Astrocyte of the hippocampus (primary cell): Measurements from ENCODE around the gene USP15.
"Not testable (repeated sequence)": the region's sequence is repeated elsewhere in the genome, so short reads cannot be mapped to it uniquely, and the experiment has no call there.

Experiments used
- DNase-seq: peaks from one replicate; pipeline ENCODE4 v3.0.0; 2011; ENCODE audit warnings: low read depth, low spot score

The USP15 gene

GRCh38 chr12:62368430-62369223 lies 108.4 kb downstream of the USP15 start:
- DNase-seq: not testable (repeated sequence)

DNA sequence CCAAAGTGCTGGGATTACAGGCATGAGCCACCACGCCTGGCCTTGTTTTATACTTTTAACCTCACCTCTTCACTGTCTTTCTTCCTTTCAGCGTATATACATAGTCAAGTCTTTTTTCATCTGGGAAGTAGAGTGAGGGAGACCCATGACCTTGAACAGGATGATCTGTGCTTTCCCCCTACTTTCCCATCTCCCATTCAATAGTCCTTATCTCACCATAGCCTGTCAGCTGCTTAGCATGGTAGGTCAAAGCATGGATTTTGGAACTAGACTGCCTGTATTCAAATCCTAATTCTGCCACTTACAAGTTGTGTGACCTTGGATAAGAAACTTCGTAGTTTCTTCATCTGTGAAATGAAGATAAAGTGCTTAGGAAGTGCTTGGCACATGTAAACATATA lies 110.0 kb downstream of the USP15 start:
- no peak for DNase-seq

GRCh38 chr12:62371661-62372060 lies 111.5 kb downstream of the USP15 start:
- no peak for DNase-seq

DNA sequence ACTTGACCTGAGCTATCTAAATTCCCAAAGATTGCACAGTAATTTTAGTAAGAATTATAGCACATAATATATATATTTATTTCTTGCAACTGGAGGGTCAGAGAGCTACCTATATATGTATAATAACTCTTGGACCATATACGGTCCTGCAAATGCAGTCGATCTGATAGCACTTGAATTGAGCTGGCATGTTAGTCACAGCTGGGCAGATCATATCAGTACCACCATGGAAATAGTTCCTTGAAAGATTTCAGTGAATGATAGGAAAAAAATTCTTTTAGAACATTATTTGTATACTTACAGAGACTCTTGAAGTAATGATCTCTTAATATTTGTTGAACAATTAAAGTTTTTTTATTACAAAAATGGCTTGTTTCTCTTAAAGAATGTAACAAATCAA lies 111.9 kb downstream of the USP15 start:
- no peak for DNase-seq

GRCh38 chr12:62372825-62373224 lies 112.6 kb downstream of the USP15 start:
- DNase-seq: no peak

DNA sequence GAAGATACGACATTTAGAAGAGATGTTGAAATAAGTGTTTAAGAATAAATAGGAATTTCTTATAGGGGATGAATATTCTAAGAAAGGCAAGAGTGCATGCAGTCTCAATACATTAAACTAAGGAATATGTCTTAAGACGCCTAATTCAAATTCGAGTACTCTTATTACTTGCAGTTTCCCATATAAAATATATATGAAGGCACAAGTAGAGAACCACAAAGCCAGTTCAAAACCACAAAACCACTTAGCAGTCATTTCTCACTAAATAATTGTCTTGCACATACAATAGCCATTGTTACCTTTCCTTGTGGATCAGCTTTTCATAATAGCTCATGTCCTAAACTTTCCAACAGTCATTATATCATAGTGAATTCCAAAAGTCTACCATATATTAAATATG lies 115.4 kb downstream of the USP15 start:
- no peak for DNase-seq

DNA sequence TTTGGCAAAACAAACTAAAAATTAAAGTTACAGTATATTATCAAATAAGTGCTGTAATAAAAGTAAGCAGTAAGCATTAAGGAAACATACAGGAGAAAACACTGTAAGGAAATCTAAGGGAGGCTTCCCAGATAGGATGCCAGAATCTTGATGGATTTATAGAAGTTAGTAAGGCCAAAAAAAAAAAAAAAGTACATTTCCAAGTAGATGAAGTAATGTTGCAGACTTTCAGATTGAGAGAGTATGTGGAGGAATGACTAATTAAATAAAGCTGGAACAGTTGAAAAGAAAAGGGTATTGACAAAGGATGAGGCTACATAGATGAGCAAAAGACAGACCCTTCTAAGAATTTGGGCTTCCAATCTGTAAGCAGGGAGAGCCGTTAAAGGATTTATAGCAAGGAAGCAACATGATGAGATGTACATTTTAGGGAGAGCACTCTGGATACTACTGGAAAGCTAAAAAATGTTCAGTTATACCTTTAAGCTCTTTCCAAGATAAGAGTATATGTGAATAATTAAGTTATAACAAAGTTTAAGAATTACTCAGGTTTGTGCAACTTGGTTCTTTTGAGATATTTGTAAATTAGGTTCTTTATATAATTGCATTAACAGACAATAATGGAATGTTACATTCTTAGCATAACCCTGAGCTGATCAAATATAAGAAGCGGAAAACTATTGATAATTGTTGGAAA lies 119.0 kb downstream of the USP15 start:
- no peak for DNase-seq

DNA sequence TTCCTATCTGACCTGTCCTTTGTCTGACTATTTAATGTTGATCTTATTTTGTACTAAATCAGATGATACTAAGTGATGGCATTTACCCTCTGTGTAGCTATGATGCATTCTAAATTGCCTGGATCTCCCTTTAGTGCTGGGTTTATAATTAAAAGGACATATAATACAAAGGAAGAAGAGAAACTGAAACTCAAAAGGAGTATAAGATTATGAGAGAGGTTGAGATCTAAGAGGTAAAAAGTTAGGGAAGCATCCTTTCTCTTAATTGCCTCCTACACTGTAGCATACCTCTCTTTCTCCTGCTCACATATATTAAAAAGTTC lies 119.5 kb downstream of the USP15 start:
- no peak for DNase-seq

DNA sequence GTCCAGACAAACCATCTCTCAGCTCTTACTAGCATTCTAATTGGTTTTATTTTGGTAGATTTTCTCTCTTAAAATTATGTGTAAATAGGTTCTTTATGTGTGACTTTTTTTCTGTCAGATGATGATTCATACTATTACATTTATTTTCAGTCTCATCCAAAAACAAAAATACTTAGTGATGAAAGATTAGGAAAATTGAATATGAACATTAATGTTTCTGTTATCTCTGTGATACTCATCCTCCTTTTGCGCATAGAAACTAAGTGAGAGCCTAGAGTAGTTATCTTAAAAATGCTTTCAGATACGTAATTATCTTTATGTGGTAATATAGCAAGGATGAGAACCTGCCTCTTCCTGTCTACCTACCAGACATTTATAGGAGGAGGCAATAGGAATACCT lies 122.3 kb downstream of the USP15 start:
- DNase-seq: no peak

GRCh38 chr12:62396750-62397149 lies 136.5 kb downstream of the USP15 start:
- no peak for DNase-seq

DNA sequence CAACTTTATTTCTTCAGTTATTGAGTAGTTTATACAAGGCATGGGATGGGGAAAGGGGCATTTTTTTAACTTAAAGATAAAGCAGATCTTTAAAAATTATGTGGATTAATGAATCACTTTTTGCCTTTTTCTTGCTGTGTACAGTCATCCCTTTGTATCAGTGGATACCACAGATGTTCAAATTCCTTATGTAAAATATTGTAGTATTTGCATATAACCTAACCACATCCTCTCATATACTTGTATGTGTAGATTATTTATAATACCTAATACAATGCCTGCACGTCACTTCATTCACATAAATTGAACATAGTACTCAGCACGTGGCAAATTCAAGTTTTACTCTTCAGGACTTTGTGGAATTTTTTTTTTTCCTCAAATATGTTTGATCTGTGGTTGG lies 139.9 kb downstream of the USP15 start:
- DNase-seq: no peak

GRCh38 chr12:62401631-62402030 lies 141.4 kb downstream of the USP15 start:
- DNase-seq: no peak

DNA sequence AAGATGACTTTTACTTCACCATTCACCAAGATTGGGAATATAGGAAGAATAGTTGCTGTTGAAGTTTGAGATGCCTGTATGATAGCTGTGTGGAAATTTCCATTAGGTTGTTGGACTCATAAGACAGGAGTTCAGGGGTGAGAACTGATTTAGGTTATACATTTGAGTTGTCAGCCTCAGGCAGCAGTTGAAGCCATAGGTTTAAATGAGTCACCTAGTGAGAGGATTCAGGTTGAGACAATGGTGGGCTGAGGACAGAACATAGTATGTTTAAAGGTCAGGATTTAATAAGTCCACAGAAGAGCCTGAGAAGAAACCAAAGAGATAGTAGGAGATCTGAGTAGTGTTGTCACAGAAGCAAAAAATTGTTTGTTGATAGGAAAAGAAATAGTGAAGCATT lies 142.8 kb downstream of the USP15 start:
- DNase-seq: no peak

DNA sequence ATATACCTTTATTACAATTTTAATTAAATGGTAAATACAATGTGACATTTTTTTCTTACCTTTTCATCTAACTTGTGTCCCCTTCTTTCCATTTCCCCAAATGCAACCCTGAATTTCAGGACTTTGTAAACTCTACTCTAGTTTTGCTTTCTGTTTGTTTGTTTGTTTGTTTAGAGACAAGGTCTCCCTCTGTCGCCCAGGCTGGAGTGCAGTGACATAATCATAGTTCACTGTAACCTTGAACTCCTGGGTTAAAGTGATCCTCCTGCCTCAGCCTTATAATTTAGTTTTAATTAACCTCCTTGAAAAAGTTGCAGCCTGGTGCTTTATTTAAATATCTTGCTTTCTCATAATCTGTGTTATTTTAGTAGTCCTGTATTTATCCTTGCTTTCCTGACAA lies 147.4 kb downstream of the USP15 start:
- DNase-seq: no peak

DNA sequence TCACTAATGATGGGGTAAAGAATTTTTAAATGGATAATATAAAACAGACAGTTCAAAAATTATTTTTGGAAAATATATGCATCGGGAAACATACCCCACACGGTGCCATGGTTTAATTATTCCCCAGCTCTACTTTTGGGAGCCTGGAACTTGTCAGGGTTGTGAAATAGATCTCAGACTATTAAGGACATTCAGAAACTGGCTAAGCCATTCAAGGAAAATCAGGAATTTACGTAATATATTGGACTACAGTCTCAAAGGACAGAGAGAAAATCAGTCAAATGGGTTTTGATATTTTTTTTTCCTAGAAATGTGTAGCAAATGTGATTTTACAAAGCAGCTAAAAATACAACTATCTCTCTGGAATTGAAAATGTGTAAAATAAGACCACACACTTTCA lies 148.9 kb downstream of the USP15 start:
- DNase-seq: no peak

DNA sequence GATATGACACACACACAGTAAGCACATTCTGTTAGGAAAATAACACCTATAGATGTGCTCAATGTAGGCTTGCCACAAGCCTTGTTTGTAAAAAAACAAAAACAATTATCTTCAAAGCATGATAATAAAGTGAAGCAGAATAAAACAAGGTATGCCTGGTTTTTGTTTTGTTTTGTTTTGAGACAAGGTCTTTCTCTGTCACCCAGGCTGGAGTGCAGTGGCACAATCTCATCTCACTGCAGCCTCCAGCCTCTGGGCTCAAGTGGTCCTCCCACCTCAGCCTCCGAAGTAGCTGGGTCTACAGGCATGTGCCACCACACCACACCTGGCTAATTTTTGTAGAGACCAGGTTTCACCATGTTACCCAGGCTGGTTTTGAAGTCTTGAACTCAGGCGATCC lies 154.0 kb downstream of the USP15 start:
- DNase-seq: no peak

GRCh38 chr12:62426089-62426488 lies 165.9 kb downstream of the USP15 start:
- no peak for DNase-seq

- DNase-seq: no peak
Measured at GRCh38 chr12:62429457-62429856, 169.3 kb downstream of the USP15 start.

DNA sequence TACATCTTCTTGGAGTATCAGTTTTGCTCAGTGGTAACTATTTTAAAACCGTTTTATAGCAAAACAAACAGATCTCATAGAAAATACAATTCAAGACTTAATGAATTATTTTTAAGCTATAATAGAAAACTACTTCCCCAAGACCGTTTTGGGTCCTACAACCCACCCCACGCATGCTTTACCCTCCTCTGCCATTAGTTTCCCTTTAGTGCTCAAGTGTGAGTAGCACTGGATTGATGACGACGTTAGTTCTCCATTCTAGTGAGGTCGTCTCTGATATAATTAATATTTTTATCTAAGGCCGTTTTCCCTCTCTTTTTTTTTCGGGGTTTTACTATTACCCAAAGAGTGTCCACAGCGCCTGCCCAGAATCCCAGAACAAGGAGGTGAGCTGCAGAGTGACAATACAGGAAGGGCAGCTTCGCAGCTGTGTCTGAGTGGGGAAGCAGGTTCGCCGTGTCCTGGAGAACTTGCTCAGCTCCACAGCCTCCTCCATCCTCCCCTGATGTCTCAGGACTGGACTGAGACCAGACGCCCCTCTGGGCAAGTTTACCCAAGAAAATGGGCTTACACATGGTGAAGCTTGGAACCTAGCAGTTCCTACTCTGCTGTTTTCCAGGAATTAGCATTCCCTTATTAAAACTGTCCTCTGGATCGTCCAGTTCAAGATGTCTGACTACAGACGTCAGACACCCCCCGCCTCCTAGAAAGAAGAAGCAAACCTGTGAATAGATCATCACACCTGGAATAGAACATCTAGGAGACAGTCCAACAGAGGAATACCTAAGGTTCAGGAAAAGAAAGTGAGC lies 174.5 kb downstream of the USP15 start:
- DNase-seq: no peak

- peak; percentile 81 for DNase-seq
Measured at GRCh38 chr12:62435303-62436163, 175.3 kb downstream of the USP15 start.

DNA sequence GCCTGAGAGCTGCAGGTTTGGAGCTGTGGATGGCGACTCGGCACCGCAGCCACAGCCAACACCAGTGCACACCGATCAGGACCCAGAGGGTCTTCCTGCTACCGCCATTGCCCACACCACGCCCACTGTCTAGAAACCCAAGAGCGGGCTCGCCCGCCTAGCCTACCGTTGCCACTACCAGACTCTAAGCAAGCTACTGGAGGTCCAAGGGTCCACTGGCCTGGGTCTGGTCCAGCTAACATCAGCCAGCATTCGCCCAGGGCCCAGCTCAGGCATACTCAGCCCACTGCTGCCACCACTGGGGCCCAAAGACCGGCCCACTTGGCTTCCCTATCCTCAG lies 175.9 kb downstream of the USP15 start:
- DNase-seq: no peak
